ENCODE data around the gene TEX101. TPM values are rescaled to one million over a fixed set of nuclear protein-coding genes. Genes with fewer than 3 reads are reported as not detected.

The TEX101 gene
- total RNA-seq, 6 experiments from 2014 or later, result not detected

DNA sequence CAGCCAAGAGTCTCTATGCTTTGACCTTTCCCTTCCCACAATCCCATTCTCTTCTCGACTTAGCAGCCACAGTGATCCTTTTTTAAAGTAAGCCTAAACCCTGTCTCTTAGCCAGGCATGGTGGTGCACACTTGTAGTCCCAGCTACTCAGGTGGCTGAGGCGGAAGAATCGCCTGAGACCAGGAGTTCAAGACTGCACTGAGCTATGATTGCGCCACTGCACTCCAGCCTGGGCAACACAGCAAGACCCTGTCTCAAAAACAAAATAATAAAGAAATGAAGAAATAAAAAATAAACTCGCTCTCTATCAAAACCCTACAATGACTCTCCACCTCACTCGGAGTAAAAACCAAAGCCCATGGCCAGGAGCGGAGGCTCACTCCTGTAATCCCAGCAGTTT lies 14.7 kb downstream of the TEX101 start:
- H3K4me3 ChIP-seq, result no peak overlapping the region
- H3K9me3 ChIP-seq, result no peaks in the 10 kb centered on the region
- TF ChIP-seq, protein P1, sequence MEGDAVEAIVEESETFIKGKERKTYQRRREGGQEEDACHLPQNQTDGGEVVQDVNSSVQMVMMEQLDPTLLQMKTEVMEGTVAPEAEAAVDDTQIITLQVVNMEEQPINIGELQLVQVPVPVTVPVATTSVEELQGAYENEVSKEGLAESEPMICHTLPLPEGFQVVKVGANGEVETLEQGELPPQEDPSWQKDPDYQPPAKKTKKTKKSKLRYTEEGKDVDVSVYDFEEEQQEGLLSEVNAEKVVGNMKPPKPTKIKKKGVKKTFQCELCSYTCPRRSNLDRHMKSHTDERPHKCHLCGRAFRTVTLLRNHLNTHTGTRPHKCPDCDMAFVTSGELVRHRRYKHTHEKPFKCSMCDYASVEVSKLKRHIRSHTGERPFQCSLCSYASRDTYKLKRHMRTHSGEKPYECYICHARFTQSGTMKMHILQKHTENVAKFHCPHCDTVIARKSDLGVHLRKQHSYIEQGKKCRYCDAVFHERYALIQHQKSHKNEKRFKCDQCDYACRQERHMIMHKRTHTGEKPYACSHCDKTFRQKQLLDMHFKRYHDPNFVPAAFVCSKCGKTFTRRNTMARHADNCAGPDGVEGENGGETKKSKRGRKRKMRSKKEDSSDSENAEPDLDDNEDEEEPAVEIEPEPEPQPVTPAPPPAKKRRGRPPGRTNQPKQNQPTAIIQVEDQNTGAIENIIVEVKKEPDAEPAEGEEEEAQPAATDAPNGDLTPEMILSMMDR (IDR thresholded peaks at IDR 0.05), result no peak
- TF ChIP-seq POLR2A (IDR thresholded peaks at IDR 0.05), result no peak
- H3K27me3 ChIP-seq, result no peaks in the 10 kb centered on the region
- H3K36me3 ChIP-seq, result no peaks in the 10 kb centered on the region
- ATAC-seq (no peak), DNase-seq (no peak)
- no peaks in the 10 kb centered on the region for H3K4me1 ChIP-seq
- intact Hi-C loops (cut with DNase I), result no loop called here
- no peak overlapping the region for H3K27ac ChIP-seq
- WGBS (ENCODE audit: insufficient coverage, low coverage, low lambda C conversion rate, missing lambda C conversion rate), result 80% methylated on average over 7 of the region's 7 CpGs

DNA sequence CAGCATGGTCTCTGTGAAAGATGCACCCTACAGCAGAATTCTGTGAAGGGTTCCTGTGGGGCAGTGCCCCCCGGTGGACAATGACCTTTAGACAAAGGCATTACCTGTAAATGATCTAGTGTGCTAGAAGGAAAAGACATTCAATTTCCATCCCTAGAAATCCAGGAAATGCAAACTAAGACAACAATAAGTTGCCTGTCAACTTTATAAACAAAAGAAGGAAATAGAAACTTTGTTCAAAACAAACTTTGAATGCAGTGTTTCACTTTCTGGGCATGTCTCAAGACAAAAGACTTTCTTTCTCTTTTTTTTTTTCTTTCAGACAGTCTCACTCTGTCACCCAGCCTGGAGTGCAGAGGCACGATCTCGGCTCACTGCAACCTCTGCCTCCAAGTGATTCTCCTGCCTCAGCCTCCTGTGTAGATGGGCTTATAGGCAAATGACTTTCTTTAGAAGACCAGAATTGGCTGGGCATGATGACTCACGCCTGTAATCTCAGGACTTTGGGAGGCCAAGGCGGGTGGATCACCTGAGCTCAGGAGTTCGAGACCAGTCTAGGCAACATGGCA lies 15.5 kb downstream of the TEX101 start:
- Histone ChIP-seq H3K27me3 (no peaks in the 10 kb centered on the region), H3K4me3 (no peak overlapping the region), H3K9me3 (no peaks in the 10 kb centered on the region), H3K36me3 (no peaks in the 10 kb centered on the region), H3K27ac (no peak overlapping the region), H3K4me1 (no peaks in the 10 kb centered on the region)
- intact Hi-C loops (cut with DNase I), result no loop called here
- DNase-seq (no peak), ATAC-seq (no peak)
- TF ChIP-seq, protein P1 (IDR thresholded peaks at IDR 0.05), result no peak
- TF ChIP-seq POLR2A (IDR thresholded peaks at IDR 0.05), result no peak
- WGBS (ENCODE audit: insufficient coverage, low coverage, low lambda C conversion rate, missing lambda C conversion rate), result 40% methylated on average over 6 of the region's 6 CpGs

GRCh38 chr19:43430976-43431375 lies 16.3 kb downstream of the TEX101 start:
- intact Hi-C loops (cut with DNase I), result no loop called here
- Histone ChIP-seq H3K4me3 (no peak overlapping the region), H3K4me1 (no peaks in the 10 kb centered on the region), H3K9me3 (no peaks in the 10 kb centered on the region), H3K27ac (no peak overlapping the region), H3K36me3 (no peaks in the 10 kb centered on the region), H3K27me3 (no peaks in the 10 kb centered on the region)
- TF ChIP-seq, protein P1 (IDR thresholded peaks at IDR 0.05), result no peak
- TF ChIP-seq POLR2A (IDR thresholded peaks at IDR 0.05), result no peak
- WGBS (ENCODE audit: insufficient coverage, low coverage, low lambda C conversion rate, missing lambda C conversion rate), result 74% methylated on average over 9 of the region's 9 CpGs
- DNase-seq (no peak), ATAC-seq (no peak)

DNA sequence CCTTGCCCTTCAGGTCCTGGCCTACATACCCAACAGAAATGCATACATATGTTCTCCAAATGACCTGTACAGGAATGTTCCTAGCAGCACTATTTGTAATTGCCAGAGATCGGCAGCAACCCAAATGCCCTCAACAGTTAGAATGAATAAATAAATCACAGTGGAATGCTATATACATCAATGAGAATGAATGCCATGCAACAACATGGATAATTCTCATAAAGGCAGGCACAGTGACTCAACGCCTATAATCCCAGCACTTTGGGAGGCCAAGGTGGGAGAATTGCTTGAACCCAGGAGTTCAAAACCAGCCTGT lies 18.6 kb downstream of the TEX101 start:
- Histone ChIP-seq H3K27me3 (no peaks in the 10 kb centered on the region), H3K4me1 (no peaks in the 10 kb centered on the region), H3K9me3 (no peaks in the 10 kb centered on the region), H3K36me3 (no peaks in the 10 kb centered on the region), H3K27ac (no peak overlapping the region), H3K4me3 (no peak overlapping the region)
- TF ChIP-seq, protein P1 (IDR thresholded peaks at IDR 0.05), result no peak
- TF ChIP-seq POLR2A (IDR thresholded peaks at IDR 0.05), result no peak
- intact Hi-C loops (cut with DNase I), result no loop called here
- no peak for ATAC-seq
- no peak for DNase-seq
- WGBS (ENCODE audit: insufficient coverage, low coverage, low lambda C conversion rate, missing lambda C conversion rate), result 100% methylated on average over 2 of the region's 2 CpGs

DNA sequence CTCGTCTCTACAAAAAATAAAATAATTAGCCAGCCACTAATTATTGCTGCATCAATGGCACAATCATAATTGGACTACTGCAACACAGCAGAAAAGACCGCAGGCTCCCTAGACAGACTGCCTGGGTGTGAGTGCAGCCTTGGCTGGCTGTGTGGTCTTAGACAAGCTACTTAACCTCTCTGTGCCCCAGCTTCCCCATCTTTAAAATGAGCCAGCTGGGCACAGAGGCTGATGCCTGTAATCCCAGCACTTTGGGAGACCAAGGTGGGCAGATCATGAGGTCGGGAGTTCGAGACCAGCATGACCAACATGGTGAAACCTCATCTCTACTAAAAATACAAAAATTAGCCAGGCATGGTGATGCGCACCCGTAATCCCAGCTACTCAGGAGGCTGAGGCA lies 19.0 kb downstream of the TEX101 start:
- H3K9me3 ChIP-seq, result no peaks in the 10 kb centered on the region
- WGBS (ENCODE audit: insufficient coverage, low coverage, low lambda C conversion rate, missing lambda C conversion rate), result 65% methylated on average over 4 of the region's 6 CpGs

More for the DNA sequence above, 19.0 kb downstream of the TEX101 start:
- Histone ChIP-seq H3K4me1 (peaks cover 0 to 1% (median 0%) of the 10 kb centered on the region in 4 donors), H3K27me3 (no peaks in the 10 kb centered on the region), H3K4me3 (no peak overlapping the region), H3K36me3 (no peaks in the 10 kb centered on the region), H3K27ac (no peak overlapping the region)
- no peak for ATAC-seq
- no peak for TF ChIP-seq POLR2A (IDR thresholded peaks at IDR 0.05)
- TF ChIP-seq, protein P1 (IDR thresholded peaks at IDR 0.05), result no peak
- no peak for DNase-seq
- intact Hi-C loops (cut with DNase I), result no loop called here

Data from right lobe of liver (tissue), 6 donors.